ENCODE data around the gene TRAF4.
A peak's percentile ranks its signal among the peaks of the same experiment; 100 is the strongest.
"Not testable (repeated sequence)": the region's sequence is repeated elsewhere in the genome, so short reads cannot be mapped to it uniquely, and the experiment has no call there.

TRAF4 gene

GRCh38 chr17:28733346-28733745 lies 10.5 kb upstream of the TRAF4 start:
- DNase-seq (ENCODE audit: low read depth) = no peak

- DNase-seq (ENCODE audit: low read depth) = no peak
These were observed 9.0 kb upstream of the TRAF4 start for GRCh38 chr17:28734712-28735241.

- no peak for DNase-seq (ENCODE audit: low read depth)
These were observed 8.5 kb upstream of the TRAF4 start for GRCh38 chr17:28735242-28735722.

- not testable (repeated sequence) for DNase-seq (ENCODE audit: low read depth)
These were observed 7.7 kb upstream of the TRAF4 start for GRCh38 chr17:28735913-28736769.

- DNase-seq (ENCODE audit: low read depth) = no peak
These were observed 6.5 kb upstream of the TRAF4 start for GRCh38 chr17:28737316-28737715.

DNA sequence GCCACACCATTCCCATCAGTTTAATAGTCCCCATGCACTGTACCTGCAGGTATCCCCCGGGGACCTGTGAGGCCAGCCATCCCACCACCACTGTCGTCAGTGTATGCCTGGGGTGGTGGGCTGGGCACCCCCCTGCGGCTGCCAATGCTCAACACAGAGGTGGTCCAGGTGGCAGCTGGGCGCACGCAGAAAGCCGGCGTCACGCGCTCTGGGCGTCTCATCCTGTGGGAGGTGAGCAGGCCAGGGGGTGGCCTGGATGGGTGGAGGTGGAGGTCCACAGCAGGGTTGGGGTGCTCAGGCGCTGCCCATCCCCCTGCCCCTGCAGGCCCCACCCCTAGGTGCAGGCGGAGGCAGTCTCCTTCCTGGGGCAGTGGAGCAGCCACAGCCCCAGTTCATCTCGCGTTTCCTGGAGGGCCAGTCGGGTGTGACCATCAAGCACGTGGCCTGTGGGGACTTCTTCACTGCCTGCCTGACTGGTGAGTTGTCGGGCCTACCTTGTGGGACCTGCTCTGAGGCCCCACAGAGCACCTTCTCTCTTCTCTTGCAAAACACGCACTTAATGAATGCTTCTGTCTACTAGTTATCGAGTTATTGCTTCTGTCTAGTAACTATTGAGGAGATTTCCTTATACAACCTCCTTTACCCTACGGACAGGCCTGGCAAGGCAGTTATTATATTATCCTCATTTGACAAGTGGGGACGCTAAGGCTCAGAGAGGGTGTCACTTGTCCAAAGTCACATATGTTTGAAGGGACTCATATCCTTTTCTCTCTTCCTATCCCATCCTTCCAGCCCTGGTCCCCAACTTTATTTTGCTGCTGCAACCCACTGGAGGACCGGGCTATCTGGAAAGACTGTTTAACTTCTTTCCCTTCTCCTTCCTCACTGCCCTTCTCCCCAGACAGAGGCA lies 5.8 kb upstream of the TRAF4 start:
- DNase-seq (ENCODE audit: low read depth) = no peak

GRCh38 chr17:28738680-28739384 lies 5.0 kb upstream of the TRAF4 start:
- peak; percentile 48 for DNase-seq (ENCODE audit: low read depth)

- DNase-seq (ENCODE audit: low read depth) = no peak
These were observed 3.1 kb upstream of the TRAF4 start for GRCh38 chr17:28740406-28741357.

GRCh38 chr17:28741358-28742349 lies 2.2 kb upstream of the TRAF4 start:
- DNase-seq (ENCODE audit: low read depth) = no peak

DNA sequence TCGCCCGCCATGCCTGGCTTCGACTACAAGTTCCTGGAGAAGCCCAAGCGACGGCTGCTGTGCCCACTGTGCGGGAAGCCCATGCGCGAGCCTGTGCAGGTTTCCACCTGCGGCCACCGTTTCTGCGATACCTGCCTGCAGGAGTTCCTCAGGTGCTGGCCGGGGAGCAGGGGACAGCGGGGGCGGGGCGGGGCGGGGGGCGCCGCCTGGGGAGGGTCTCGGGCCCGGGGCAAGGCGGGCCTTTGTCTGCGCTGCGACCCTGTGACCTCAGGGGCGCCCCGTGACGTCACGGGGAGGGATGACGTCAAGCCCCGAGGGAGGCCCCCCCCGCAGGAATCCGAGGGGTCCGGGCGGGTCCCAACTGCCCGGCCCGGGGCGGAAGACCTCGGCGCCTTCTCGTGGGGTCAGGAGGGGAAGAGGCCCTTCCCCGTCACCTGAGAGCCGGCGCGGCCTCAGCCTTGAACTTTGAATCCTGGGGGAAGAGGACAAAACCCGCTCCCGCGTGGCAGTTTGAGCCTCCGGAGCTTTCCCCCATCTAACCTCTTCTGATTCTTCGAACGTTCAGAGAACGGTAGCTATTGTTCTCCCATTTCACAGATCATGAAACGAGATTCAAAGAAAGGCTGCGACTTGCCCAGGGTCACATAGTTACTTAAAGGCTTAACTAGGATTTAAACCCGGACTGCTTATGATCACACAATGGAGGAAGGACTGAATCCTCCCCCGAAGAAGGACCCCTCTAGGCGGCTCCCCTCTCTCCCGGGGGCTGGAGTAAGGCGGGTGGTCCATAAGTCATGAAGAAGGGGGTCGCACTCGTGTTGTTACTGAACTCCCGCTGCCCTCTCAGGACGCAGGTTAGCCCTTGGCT lies 527 bp downstream of the TRAF4 start:
- peak; percentile 66 for DNase-seq (ENCODE audit: low read depth)

DNA sequence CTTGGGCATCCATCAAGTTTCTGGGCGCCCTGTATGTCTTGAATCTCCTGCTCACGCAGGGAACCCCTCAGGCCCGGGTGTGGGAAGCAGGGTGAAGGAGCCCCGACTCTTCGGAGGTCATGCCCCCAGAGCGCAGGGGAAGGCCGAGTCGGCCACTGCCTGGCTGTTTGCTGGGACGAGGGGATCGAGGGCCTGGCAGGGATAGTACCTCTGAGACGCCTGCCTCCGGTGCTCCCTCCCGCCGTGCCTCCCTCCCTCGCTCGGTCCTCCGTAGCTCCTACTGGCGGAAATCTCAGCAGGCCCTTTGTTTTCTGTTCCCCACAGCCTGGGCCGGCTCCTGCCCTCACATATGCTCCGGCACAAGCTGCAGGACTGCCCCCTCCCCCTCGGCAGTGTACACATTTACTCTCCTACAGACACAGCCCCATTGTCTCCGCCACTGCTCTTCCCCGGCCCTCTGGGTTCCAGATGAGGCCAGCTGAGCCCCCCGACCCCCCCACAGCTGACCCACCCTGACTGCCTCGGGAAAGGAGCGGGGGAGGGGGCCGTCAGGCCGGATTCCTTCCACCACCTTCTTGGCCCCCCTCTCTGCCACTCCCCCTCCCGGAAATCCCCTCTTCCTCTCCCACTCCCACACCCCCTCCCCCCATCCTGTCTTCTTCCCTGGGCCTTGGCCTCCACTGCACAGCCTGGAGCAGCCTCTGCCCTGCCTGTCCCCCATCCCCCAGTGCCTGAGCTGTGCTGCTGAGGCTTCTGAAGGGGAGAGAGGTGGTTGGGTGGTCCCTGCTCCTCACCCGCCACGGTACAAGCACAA lies 1.4 kb downstream of the TRAF4 start:
- no peak for DNase-seq (ENCODE audit: low read depth)

GRCh38 chr17:28745786-28746411 lies 2.1 kb downstream of the TRAF4 start:
- DNase-seq (ENCODE audit: low read depth) = no peak

DNA sequence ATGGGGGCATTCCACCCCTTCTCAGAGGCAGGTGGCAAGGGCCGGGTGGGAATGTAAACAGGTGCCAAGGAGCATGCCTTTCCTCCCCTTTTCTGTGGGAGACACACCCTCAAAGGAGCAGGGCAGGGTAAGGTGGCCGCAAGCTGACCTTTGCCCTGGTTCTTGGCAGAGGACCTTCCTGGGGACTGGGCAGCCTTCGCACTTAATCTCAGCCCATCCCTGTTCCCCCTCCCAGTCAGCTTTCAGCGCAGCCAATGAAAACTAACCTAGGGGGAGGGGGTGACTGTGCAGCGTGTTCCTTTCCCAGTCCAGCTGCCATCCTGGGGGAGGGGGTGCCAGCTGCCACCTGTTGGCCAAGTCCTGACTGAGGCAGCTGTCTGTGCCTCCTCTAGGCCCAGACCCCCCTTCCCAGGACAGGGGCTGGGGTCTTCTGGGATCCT lies 2.8 kb downstream of the TRAF4 start:
- no peak for DNase-seq (ENCODE audit: low read depth)

GRCh38 chr17:28747051-28747691 lies 3.4 kb downstream of the TRAF4 start:
- DNase-seq (ENCODE audit: low read depth) = no peak

DNA sequence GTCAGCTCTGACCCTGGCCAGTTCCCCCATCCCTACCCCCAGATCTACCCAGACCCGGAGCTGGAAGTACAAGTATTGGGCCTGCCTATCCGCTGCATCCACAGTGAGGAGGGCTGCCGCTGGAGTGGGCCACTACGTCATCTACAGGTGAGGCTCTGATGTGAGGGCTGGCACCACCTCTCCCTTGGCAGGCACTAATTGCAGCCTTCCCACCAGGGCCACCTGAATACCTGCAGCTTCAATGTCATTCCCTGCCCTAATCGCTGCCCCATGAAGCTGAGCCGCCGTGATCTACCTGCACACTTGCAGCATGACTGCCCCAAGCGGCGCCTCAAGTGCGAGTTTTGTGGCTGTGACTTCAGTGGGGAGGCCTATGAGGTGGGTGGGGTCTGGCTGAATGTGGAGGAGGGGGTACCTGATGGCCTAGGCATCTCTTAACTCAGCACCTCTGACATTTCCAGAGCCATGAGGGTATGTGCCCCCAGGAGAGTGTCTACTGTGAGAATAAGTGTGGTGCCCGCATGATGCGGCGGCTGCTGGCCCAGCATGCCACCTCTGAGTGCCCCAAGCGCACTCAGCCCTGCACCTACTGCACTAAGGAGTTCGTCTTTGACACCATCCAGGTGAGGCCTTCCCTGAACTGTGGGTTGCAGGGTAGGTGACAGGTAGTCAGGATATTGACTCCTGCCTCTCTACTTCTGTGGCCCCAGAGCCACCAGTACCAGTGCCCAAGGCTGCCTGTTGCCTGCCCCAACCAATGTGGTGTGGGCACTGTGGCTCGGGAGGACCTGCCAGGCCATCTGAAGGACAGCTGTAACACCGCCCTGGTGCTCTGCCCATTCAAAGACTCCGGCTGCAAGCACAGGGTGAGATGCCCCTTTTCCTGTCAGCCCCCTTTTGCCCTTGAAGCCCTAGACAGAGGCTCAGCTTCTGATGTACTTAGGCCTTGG lies 4.3 kb downstream of the TRAF4 start:
- DNase-seq (ENCODE audit: low read depth) = no peak
